PC-3 (cell line): Measurements from ENCODE around the gene GSN. TPM values are rescaled to one million over a fixed set of nuclear protein-coding genes. Genes with fewer than 3 reads are reported as not detected.

Experiments used
- ATAC-seq: fragments of 200-7000 bp; cut with Tn5 transposase; 2 replicates; pipeline ENCODE4 v1.9.1; 2020; ENCODE audit warnings: mild to moderate bottlenecking, moderate library complexity
- BruUV-seq: library from RNA; stranded (reverse); fragments of 400-500 nt; replicated peaks from 2 replicates; lab custom pipeline; 2021; lab: Mats Ljungman, UMichigan
- CTCF ChIA-PET: fragments of 300-600 bp; sonication (Branson Sonifier 250); formaldehyde crosslinking; loops from one replicate; lab custom pipeline; 2022; ENCODE audit warnings: antibody characterized with exemption; lab: Charles Lee
- POLR2A ChIA-PET: fragments of 300-600 bp; sonication (Branson Sonifier 250); formaldehyde crosslinking; loops from one replicate; lab custom pipeline; 2022; ENCODE audit warnings: antibody characterized with exemption; ENCODE audit not compliant: unreplicated experiment; lab: Charles Lee
- DNase-seq: peaks from one replicate; pipeline ENCODE4 v3.0.0-alpha.2; 2015
- H2AFZ ChIP-seq: fragments of 300-600 bp; sonication (generic); 2 replicates; pipeline ENCODE4 v1.6.0; 2016; ENCODE audit warnings: antibody characterized with exemption, low read length
- H3F3A ChIP-seq: fragments of 300-600 bp; sonication (generic); one replicate; pipeline ENCODE4 v1.6.0; 2017; ENCODE audit warnings: antibody characterized with exemption, low read length, control low read depth, mild to moderate bottlenecking; ENCODE audit not compliant: unreplicated experiment
- H3K27ac ChIP-seq: fragments of 300-600 bp; sonication (generic); 2 replicates; pipeline ENCODE4 v1.5.1; 2016; ENCODE audit warnings: mild to moderate bottlenecking, low read length
- H3K27me3 ChIP-seq: fragments of 300-600 bp; sonication (generic); 2 replicates; pipeline ENCODE4 v1.6.1; 2016; ENCODE audit warnings: low read length, mixed read lengths
- H3K36me3 ChIP-seq: fragments of 300-600 bp; sonication (generic); 2 replicates; pipeline ENCODE4 v1.6.1; 2016; ENCODE audit warnings: low read depth, mixed run types, low read length, mixed read lengths
- H3K4me1 ChIP-seq: fragments of 300-600 bp; sonication (generic); 2 replicates; pipeline ENCODE4 v1.5.1; 2016; ENCODE audit warnings: low read length; ENCODE audit not compliant: insufficient read depth
- H3K4me2 ChIP-seq: fragments of 300-600 bp; sonication (generic); 2 replicates; pipeline ENCODE4 v1.6.0; 2016; ENCODE audit warnings: low read length
- H3K4me3 ChIP-seq: fragments of 300-600 bp; sonication (generic); 2 replicates; pipeline ENCODE4 v1.5.1; 2016; ENCODE audit warnings: mild to moderate bottlenecking, low read length, mixed read lengths
- H3K79me2 ChIP-seq: fragments of 300-600 bp; sonication (generic); 2 replicates; pipeline ENCODE4 v1.6.1; 2017; ENCODE audit warnings: low read length, mixed read lengths
- H3K9ac ChIP-seq: fragments of 300-600 bp; sonication (generic); 2 replicates; pipeline ENCODE4 v1.6.0; 2016; ENCODE audit warnings: mild to moderate bottlenecking, low read length
- H3K9me2 ChIP-seq: fragments of 300-600 bp; sonication (generic); replicated peaks from 2 replicates; pipeline ENCODE4 v1.6.1; 2016; ENCODE audit warnings: mixed run types, low read length, mixed read lengths
- H3K9me3 ChIP-seq: fragments of 300-600 bp; sonication (generic); 2 replicates; pipeline ENCODE4 v1.6.1; 2016; ENCODE audit warnings: low read length, mixed read lengths
- H4K20me1 ChIP-seq: fragments of 300-600 bp; sonication (generic); 2 replicates; pipeline ENCODE4 v1.6.1; 2016; ENCODE audit warnings: low read length, mixed read lengths
- CTCF ChIP-seq: fragments of 300-600 bp; sonication (generic); conservative IDR thresholded peaks from 2 replicates; pipeline ENCODE4 v1.5.1; 2017; ENCODE audit warnings: antibody characterized with exemption, low read depth, mild to moderate bottlenecking, low read length
- EZH2 ChIP-seq: fragments of 300-600 bp; sonication (generic); IDR thresholded peaks from one replicate; pipeline ENCODE4 v1.6.1; 2017; ENCODE audit warnings: antibody characterized with exemption, mild to moderate bottlenecking, low read length; ENCODE audit not compliant: unreplicated experiment
- EZH2phosphoT487 ChIP-seq: fragments of 300-600 bp; sonication (generic); IDR thresholded peaks from 2 replicates; pipeline ENCODE4 v1.6.1; 2018; ENCODE audit warnings: mild to moderate bottlenecking, antibody characterized with exemption, low read length, borderline replicate concordance
- intact Hi-C: fragments of 100-400 bp; cut with micrococcal nuclease; formaldehyde crosslinking; loops from 2 replicates; pipeline ENCODE4 v1.9.0; 2023
- total RNA-seq: library from RNA; depleted of rRNA; stranded (reverse); fragments of >200 nt; gene quantifications from 2 replicates; pipeline ENCODE4 v1.2.3, GENCODE V29; 2014

The GSN gene
- total RNA-seq, 1 experiment from 2014 or later, result 36.5 TPM

GRCh38 chr9:121309171-121309570 is 41.2 kb downstream of the GSN start:
- Histone ChIP-seq H4K20me1 (no peaks in the 10 kb centered on the region), H3K27me3 (no peaks in the 10 kb centered on the region), H3K9me2 (no peaks in the 10 kb centered on the region), H3K79me2 (no peaks in the 10 kb centered on the region), H2AFZ (no peak overlapping the region), H3K4me1 (no peaks in the 10 kb centered on the region), H3K9ac (no peak overlapping the region), H3K4me3 (no peak overlapping the region), H3K27ac (no peak overlapping the region), H3F3A (no peaks in the 10 kb centered on the region), H3K36me3 (no peaks in the 10 kb centered on the region), H3K4me2 (no peak overlapping the region), H3K9me3 (no peaks in the 10 kb centered on the region)
- TF ChIP-seq CTCF (no peak), EZH2phosphoT487 (no peak), EZH2 (no peak)
- no TSS peak for BruUV-seq
- ChIA-PET POLR2A (no interaction called here), CTCF (no interaction called here)
- no peak for DNase-seq
- ATAC-seq, result no peak
- intact Hi-C loops, result no loop called here

GRCh38 chr9:121309833-121310425 is 42.0 kb downstream of the GSN start:
- CTCF ChIA-PET, result no interaction called here
- POLR2A ChIA-PET, result no interaction called here
- no peak overlapping the region for H3K27ac ChIP-seq
- H3K4me3 ChIP-seq, result no peak overlapping the region
- no peak overlapping the region for H3K9ac ChIP-seq
- no peaks in the 10 kb centered on the region for H4K20me1 ChIP-seq
- no peak overlapping the region for H2AFZ ChIP-seq
- intact Hi-C loops, result no loop called here
- no peaks in the 10 kb centered on the region for H3K79me2 ChIP-seq
- H3K27me3 ChIP-seq, result no peaks in the 10 kb centered on the region
- H3K36me3 ChIP-seq, result no peaks in the 10 kb centered on the region
- H3K9me3 ChIP-seq, result no peaks in the 10 kb centered on the region
- DNase-seq, result no peak
- no peak overlapping the region for H3K4me2 ChIP-seq
- H3K4me1 ChIP-seq, result no peaks in the 10 kb centered on the region
- BruUV-seq, result no TSS peak
- no peaks in the 10 kb centered on the region for H3F3A ChIP-seq
- no peaks in the 10 kb centered on the region for H3K9me2 ChIP-seq
- no peak for ATAC-seq
- TF ChIP-seq EZH2, result no peak
- no peak for TF ChIP-seq CTCF
- no peak for TF ChIP-seq EZH2phosphoT487

- no peaks in the 10 kb centered on the region for H3F3A ChIP-seq
- no peaks in the 10 kb centered on the region for H3K79me2 ChIP-seq
- no peaks in the 10 kb centered on the region for H4K20me1 ChIP-seq
- H3K9me2 ChIP-seq, result no peaks in the 10 kb centered on the region
- TF ChIP-seq EZH2, result no peak
- no peak for TF ChIP-seq EZH2phosphoT487
- TF ChIP-seq CTCF, result no peak
- ChIA-PET POLR2A (no interaction called here), CTCF (no interaction called here)
- ATAC-seq (no peak), DNase-seq (no peak)
- H3K4me2 ChIP-seq, result no peak overlapping the region
- H3K9ac ChIP-seq, result no peak overlapping the region
- H2AFZ ChIP-seq, result no peak overlapping the region
- BruUV-seq, result no TSS peak
- H3K9me3 ChIP-seq, result no peaks in the 10 kb centered on the region
- H3K27me3 ChIP-seq, result no peaks in the 10 kb centered on the region
- H3K4me3 ChIP-seq, result no peak overlapping the region
- H3K27ac ChIP-seq, result no peak overlapping the region
- intact Hi-C loops, result no loop called here
- no peaks in the 10 kb centered on the region for H3K4me1 ChIP-seq
- H3K36me3 ChIP-seq, result no peaks in the 10 kb centered on the region
These were observed 42.6 kb downstream of the GSN start for GRCh38 chr9:121310571-121310970.
